HFF-Myc (cell line): ENCODE measurements around the gene TSC22D1.
"Not testable (repeated sequence)": the region's sequence is repeated elsewhere in the genome, so short reads cannot be mapped to it uniquely, and the experiment has no call there.

ENCODE experiments used
- DNase-seq: peaks from one replicate; pipeline ENCODE4 v3.0.0-alpha.2; 2011; ENCODE audit warnings: low read depth; ENCODE audit errors: extremely low read depth
- H3K4me3 ChIP-seq: replicated peaks from 2 replicates; pipeline ENCODE4 v1.5.1; 2011; ENCODE audit warnings: low read depth, mild to moderate bottlenecking, control low read depth, low read length
- TF ChIP-seq, protein P1 (sequence below): IDR thresholded peaks from 2 replicates; pipeline ENCODE4 v1.5.1; 2012; ENCODE audit warnings: mild to moderate bottlenecking, low read depth, low read length, control low read depth; ENCODE audit errors: missing control alignments

Gene TSC22D1

DNA sequence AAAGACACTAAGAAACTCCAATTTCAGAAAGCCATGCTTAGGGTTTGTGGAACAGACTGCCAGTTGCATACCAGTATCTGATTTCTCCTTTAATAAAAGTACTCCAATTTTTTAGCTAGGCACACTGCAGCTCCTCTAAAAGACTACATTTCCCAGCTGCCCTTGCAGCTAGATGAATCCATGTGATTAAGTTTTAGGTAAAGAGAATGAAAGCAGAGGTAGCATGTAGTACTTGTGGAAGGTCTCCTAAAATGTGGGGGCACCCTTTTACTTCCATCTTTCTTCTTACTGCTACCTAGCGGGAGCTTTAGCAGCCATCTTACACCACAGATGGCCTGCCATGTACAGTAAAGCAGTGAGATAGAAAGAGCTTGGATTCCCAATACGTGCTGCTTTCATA, 33.0 kb upstream of the TSC22D1 start:
- DNase-seq = no peak
- TF ChIP-seq, protein P1, sequence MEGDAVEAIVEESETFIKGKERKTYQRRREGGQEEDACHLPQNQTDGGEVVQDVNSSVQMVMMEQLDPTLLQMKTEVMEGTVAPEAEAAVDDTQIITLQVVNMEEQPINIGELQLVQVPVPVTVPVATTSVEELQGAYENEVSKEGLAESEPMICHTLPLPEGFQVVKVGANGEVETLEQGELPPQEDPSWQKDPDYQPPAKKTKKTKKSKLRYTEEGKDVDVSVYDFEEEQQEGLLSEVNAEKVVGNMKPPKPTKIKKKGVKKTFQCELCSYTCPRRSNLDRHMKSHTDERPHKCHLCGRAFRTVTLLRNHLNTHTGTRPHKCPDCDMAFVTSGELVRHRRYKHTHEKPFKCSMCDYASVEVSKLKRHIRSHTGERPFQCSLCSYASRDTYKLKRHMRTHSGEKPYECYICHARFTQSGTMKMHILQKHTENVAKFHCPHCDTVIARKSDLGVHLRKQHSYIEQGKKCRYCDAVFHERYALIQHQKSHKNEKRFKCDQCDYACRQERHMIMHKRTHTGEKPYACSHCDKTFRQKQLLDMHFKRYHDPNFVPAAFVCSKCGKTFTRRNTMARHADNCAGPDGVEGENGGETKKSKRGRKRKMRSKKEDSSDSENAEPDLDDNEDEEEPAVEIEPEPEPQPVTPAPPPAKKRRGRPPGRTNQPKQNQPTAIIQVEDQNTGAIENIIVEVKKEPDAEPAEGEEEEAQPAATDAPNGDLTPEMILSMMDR = no peak
- H3K4me3 ChIP-seq = no peak overlapping the region

DNA sequence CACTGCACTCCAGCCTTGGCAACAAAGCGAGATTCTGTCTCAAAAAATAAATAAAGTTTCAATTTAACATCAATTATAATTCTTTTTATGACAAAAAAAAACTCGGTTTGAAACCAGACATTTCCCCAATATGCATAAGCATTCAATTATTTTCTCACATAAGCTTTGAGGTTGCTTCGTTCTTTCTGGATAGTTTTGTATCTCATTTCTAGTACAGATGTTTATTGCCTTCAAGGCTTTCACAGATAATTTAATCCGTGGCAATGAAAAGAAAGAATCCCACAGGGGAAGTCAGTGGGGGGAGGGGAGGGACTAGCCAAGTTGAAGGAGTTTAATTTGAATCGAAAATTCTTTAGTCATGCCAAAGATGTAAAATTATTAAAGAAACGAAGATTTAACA, 29.6 kb upstream of the TSC22D1 start:
- DNase-seq = no peak
- TF ChIP-seq, protein P1 = no peak
- H3K4me3 ChIP-seq = no peak overlapping the region

DNA sequence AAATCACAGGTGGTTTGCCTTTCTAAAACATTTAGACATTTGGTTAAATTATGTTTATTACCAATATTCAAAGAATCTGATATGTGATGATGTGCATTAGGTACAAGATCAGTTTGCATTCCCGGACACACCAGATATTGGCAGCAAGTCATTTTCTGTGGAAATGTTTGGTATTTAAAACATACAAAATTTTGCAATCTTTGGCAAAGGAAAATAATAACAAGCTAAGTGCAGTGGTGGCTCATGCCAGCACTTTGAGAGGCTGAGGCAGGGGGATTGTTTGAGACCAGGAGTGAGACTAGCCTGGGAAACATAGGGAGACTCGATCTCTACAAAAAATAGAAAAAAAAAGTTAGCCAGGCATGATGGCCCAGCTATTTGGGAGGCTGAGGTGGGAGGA, 29.1 kb upstream of the TSC22D1 start:
- H3K4me3 ChIP-seq = no peak overlapping the region
- no peak for DNase-seq
- TF ChIP-seq, protein P1 = no peak

DNA sequence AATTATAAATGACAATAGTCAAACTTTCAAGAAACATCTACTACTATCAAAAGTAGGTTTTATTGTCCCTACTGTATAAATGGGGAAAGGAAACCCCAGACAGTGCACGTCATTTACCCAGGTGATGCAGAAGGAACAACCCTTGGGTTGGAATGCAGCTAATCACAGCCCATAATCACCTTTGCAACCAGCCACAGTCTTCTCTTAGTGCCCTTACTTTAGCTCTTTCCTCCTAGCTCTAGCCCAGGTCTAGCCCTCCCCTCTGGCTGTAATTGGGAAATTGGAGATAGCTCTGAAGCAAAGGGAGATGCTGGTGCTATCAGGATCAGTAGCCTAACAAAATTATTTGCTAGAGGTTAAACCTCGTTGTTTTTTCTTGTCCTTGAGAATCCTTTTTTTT, 25.5 kb upstream of the TSC22D1 start:
- DNase-seq = no peak
- no peak overlapping the region for H3K4me3 ChIP-seq
- TF ChIP-seq, protein P1 = no peak

DNA sequence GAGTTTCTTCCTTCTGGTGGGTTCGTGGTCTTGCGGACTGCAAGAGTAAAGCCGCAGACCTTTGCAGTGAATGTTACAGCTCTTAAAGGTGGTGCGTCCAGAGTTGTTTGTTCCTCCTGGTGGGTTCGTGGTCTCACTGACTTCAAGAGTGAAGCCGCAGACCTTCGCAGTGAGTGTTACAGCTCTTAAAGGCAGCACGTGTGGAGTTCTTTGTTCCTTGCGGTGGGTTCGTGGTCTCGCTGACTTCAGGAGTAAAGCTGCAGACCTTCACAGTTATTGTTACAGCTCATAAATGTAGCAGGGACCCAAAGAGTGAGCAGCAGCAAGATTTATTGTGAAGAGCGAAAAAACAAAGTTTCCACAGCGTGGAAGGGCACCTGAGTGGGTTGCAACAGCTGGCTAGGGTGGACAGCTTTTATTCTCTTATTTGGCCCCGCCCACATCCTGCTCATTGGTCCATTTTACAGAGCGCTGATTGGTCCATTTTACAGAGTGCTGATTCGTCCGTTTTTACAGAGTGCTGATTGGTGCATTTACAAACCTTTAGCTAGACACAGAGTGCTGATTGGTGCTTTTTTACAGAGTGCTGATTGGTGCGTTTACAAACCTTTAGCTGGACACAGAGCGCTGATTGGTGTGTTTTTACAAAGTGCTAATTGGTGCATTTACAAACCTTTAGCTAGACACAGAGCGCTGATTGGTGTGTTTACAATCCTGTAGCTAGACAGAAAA, 17.9 kb upstream of the TSC22D1 start:
- not testable (repeated sequence) for DNase-seq, H3K4me3 ChIP-seq

DNA sequence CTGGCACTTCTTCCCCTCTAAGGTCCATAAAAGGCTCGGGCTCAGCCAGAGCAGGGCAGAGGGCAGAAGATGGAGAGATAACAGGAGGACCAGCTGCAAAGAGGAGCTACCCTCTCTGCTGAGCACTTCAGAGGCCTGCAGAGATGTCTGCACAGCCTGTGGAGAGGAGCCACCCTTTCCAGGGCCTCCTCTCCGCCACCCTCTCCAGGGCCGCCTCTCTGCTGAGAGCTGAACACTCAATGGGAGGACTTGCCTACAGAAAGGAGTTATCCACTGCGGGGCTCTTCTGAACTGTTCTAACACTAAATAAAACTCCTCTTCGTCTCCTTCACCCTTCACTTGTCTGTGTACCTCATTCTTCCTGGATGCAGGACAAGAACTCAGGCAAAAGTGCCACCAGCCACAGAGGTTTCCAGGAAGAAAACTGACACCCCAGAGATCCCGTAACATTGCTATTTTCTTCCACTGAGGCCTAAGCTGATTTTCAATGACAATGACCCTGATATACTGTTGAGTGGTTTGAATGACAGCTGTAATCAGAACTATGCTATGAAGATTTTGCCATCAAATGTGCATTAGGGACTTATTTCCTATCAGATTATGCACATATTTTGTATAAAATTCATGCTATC, 16.2 kb upstream of the TSC22D1 start:
- no peak for DNase-seq
- TF ChIP-seq, protein P1 = no peak
- H3K4me3 ChIP-seq = no peak overlapping the region

DNA sequence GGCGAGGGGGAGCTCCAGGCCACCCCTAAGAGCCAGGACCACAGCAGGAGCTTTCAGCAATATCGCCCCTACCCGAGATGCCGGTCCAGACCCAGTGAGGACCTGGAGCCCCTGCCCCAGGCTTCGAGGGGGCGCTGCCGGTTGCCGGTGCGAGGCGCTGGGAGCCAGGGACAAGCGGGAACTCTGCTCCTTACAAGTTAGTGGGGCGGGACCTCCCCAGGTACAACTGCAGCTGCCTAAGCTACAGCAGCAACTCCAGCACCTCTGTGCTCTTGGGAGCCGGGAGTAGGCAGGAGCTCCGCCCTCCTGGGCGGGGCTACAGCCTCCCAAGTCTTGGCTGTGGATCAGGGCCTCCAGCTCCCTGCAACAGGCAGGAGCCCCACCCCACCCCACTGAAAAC, 15.2 kb upstream of the TSC22D1 start:
- TF ChIP-seq, protein P1 = no peak
- no peak overlapping the region for H3K4me3 ChIP-seq
- DNase-seq = no peak
